ENCODE data around the gene RNF186.
"Not testable (repeated sequence)": the region's sequence is repeated elsewhere in the genome, so short reads cannot be mapped to it uniquely, and the experiment has no call there.

The RNF186 gene

DNA sequence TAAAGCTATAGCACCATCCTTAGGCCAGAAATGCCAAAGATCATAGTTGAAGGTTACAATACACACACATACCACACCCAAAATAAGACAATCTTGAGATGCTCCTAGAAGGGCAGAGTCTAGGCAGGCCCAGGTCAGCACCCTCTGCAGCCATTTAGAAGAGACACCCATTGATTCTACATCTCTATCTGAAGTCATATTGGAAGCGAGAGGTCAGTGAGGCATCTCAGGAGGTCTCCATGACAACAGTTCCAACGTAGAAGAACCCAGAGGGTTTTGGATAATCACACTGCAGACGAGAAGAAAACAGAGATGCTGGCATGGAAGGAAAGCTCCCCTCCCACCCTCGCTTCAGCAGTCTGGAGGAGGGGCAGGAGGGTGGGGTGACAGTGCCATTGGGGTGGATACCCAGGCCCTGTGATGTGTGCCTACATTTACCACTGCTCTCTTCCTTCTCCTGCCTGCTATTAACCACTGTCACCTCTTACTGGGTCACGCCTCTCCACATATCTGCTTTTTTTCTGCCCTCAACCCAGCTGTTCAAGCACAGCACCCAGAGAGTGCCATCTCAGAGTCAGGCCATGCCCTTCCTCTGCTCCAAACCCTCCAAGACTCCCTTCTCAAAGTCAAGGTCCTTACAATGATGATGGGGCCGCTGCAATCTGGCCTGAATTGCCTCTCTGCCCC lies 21.6 kb downstream of the RNF186 start:
- DNase-seq (ENCODE audit: low spot score): no peak

DNA sequence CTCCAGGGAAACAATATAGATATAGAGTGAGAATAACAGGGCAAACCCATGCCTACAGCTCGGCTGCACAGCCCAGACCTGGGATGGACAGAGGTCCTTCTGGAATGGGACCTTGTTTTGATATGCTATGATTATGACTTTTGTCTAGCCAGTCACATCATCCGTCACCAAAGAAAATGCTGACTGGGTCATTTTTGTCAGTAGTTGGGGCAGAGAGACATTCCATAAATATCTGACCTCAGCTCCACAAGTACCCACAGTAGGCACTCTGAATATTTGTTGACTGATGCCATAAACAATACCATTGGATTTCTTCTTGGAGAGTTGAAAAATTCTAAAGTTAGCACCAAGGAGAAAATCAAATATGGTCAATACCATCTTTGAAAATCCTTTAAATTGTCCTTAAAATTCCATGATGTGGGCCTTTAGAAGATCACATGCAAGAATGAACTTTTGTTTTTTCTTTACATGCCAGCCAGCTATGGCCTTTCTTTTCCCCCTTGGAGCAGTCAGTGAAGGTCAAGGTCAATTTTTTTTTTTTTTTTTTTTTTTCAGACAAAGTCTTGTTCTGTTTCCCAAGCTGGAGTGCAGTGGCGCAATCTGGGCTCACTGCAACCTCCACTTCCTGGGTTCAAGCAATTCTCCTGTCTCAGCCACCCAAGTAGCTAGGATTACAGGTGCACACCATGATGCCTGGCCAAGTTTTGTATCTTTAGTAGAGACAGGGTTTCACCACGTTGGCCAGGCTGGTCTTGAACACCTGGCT lies 22.7 kb downstream of the RNF186 start:
- DNase-seq (ENCODE audit: low spot score): no peak

DNA sequence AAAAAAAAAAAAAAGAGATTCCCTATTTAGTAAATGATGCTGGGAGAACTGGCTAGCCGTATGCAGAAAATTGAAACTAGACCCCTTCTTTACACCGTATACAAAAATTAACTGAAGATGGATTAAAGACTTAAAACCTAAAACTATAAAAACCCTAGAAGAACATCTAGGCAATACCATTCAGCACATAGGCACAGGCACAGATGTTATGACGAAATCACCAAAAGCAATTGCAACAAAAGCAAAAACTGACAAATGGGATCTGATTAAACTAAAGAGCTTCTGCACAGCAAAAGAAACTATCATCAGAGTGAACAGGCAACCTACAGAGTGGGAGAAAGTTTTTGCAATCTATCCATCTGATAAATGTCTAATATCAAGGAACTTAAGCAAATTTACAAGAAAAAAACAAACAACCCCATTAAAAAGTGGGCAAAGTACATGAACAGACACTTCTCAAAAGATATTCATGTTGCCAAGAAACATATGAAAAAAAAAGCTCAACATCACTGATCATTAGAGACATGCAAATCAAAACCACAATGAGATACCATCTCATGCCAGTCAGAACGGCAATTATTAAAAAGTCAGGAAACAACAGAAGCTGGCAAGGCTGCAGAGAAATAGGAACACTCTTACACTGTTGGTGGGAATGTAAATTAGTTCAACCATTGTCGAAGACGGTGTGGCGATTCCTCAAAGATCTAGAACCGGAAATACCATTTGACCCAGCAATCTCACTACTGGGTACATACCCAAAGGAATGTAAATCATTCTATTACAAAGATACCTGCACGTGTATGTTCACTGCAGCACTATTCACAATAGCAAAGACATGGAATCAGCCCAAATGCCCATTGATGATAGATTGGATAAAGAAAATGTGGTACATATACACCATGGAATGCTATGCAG lies 24.8 kb downstream of the RNF186 start:
- DNase-seq (ENCODE audit: low spot score): not testable (repeated sequence)

DNA sequence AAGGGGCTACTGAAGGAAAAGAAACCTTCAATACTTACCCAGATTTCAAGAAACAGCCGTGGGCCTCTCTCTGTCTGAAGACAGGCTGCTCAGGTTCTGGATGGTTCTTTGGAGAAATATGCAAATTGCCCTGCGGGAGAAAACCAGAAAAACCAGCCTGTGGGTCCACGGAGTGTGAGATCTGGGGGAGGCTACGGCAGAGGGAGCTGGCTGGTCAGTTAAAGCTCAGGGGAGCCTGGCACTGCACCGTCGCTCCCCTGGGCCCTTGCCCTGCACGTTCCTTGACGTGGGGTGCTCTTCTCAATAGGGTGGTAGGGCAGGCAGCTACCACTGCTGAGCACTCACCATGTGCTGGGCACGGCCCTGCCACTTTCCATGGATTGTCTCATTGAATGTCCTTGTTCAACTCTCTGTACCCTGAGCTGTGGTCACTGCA lies 28.1 kb downstream of the RNF186 start:
- no peak for DNase-seq (ENCODE audit: low spot score)

DNA sequence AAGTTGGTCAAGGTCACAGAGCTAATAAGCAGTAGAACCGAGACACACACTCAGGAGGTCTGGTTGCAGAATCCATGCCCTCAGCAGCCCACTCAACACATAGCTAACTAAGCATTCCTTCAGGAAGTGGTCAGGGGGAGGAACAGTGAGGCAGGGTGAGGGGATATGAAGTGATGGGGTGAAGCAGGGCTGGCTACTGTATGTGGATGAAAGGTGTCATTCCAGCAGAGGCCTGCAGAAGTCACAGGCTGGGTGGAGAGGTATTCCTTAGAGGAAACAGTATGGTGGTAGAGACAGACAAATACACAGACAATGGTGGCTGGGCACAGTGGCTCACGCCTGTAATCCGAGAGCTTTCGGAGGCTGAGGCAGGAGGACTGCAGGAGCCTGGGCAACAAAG lies 29.4 kb downstream of the RNF186 start:
- DNase-seq (ENCODE audit: low spot score): no peak

DNA sequence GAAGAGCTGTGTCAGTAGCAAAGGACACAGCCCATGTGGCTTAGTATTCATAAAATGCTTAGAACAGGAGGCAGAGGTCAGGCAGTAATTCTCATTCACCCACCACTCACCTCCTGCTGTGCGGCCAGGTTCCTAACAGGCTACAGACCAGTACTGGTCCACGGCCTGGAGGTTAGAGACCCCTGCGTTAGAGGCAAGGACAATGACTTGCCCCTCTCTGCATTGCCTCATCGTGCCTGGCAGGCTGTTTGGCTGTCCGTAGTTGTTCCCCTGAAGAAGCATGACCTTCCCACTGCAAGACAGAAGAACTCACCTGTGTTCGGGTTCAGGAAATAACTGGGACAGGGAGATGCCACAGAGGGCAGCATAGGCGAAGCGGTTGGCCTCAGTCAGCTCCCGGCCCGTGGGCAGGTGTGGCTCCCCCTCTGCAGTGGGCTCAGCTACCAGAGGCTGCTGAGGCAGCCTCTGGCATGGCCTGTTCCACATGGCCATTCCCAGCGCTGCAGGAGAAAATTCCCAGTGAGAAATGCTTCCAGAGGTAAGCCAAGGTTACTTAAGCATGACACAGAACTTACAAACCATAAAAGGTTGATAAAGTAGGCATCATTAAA lies 34.7 kb downstream of the RNF186 start:
- DNase-seq (ENCODE audit: low spot score): no peak

DNA sequence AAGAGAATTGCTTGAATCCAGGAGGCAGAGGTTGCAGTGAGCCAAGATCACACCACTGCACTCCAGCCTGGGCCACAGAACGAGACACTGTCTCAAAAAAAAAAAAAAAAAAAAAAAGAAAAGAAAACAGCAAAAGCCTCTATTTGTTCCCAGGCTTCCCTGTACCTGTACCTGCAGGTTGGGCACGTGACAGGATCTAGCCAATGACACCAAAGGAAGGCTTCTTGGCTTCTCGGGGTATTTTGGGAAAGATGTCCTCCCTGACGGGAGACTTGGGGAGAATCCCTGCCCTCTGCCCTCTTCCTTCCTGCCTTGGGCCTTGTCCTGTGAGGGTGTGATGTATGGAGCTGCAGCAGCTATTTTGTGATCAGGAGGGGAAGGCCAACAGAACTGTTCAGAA lies 38.1 kb downstream of the RNF186 start:
- no peak for DNase-seq (ENCODE audit: low spot score)

DNA sequence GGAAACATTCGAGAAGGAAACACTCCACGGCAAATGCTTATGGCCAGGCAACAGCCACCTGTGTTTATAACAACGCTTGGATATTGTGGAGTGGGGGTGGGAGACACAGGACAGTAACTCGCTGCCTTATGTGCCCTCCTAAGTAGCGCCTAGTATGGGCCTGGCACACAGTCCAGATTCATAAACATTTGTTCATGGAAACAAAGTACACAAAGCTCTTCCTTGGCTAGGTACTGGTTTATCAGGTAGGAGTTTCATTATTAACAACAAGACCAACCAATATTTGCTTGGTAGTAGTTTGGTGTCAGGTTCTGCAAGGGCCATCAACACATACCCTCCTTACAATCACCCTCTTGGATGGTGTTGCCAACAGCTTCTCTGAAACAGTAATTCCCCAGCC lies 38.8 kb downstream of the RNF186 start:
- DNase-seq (ENCODE audit: low spot score): no peak

DNA sequence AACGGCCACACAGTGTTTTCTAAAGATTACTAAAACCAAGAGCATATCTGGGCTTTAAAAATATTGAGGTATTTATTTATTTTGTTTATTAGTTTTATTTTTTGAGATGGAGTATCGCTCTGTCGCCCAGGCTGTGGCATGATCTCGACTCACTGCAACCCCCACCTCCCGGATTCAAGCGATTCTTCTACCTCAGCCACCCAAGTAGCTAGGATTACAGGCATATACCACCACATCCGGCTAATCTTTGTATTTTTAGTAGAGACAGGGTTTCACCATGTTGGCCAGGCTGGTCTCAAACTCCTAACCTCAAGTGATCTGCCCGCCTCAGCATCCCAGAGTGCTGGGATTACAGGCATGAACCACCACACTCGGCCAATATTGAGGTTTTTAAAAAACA lies 39.3 kb downstream of the RNF186 start:
- DNase-seq (ENCODE audit: low spot score): no peak

DNA sequence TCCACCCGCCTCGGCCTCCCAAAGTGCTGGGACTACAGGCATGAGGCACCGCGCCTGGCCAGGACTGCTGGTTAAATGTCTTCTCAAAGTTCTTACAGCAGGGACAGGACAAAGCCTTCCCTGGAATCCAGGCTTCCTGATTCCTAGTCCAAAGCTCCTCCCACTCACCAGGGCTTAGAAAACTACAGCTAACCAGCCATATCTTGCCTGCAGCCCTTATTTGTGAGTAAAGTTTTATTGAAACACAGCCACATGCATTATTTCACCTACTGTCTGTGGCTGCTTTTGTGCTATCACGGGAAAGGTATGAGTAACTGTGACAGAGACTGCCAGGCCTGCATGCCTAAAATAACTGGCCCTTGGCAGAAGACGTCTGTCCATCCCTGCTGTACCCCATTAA lies 39.8 kb downstream of the RNF186 start:
- no peak for DNase-seq (ENCODE audit: low spot score)

DNA sequence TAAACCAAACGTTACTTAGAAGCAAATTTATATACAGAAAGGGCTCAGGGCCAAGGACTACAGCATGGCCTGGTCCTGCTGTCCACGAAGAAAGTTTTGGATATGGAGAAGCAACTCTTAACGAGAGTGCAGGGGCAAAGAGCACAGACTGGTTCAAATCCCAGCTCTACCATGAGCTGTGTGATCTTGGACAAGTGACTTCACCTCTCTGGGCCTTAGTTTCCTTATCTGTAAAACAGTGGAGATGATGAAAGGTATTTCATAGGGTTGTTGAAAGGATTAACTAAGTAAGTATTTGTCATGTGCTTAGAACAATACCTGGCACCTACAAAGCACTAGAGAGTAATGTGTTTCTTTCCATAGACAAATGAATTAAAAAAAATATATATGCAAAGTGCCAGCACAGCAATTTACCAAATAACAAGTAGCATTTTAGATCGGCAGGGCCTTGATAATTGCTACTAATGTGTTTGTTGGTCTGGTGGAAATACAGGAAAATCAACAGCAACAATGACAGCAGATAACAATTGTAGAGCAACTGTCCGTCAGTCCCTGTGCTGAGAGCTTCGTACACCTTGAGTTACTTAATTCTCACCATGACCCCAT lies 40.8 kb downstream of the RNF186 start:
- no peak for DNase-seq (ENCODE audit: low spot score)

DNA sequence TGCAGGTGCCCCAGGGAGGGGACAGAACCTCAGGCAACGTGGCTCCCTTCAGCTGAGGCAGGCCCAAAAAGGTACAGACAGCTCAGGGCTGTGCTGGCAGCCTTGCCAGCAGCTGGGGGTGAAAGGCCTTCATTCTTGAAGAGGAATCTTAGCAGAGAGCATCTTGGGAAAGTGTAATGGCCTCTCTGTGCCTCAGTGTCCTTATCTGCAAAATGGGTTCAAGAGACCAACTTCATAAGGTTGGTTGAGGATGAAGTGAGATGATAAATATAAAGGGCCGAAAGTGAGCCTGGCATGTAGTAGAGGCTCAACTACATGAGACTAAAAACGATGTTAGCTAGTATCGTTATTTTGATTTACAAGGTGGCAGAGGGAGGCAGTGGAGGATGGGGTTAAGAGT lies 41.6 kb downstream of the RNF186 start:
- no peak for DNase-seq (ENCODE audit: low spot score)

DNA sequence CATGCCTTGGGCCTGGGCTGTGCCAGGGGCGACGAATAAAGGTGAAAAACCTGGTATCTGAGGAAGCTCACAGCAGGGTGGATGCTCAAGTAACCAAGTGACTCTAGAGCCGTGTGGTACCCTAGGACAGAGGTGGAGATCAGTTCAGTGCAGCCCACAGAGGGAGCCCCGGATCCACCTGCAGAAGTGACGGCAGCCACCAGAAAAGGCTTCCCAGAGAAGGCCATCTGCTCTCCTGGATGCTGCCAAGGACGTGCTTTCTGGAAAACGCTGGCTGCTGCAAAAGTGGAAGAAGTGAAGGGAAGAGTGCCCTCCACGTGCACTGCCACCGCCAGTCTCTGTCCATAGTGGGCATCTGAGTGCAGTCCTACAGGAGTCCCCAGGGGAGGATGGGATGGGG lies 43.0 kb downstream of the RNF186 start:
- no peak for DNase-seq (ENCODE audit: low spot score)

DNA sequence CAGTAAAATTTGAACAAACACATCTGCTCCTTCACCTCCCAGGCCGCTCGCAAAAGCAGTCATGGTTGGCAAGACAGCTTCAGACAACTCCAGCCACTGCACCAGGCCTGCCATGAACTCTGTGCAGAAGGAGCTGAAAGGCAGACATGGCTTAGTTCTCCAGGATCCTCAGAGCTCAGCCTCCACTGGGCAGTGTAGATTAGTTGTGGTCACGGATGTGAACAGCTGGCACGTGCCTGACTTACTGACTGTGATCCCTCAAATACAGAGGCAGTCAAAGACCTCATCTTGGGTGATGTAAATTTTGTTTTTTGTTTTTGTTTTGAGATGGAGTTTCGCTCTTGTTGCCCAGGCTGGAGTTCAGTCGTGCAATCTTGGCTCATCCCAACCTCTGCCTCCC lies 43.7 kb downstream of the RNF186 start:
- no peak for DNase-seq (ENCODE audit: low spot score)

DNA sequence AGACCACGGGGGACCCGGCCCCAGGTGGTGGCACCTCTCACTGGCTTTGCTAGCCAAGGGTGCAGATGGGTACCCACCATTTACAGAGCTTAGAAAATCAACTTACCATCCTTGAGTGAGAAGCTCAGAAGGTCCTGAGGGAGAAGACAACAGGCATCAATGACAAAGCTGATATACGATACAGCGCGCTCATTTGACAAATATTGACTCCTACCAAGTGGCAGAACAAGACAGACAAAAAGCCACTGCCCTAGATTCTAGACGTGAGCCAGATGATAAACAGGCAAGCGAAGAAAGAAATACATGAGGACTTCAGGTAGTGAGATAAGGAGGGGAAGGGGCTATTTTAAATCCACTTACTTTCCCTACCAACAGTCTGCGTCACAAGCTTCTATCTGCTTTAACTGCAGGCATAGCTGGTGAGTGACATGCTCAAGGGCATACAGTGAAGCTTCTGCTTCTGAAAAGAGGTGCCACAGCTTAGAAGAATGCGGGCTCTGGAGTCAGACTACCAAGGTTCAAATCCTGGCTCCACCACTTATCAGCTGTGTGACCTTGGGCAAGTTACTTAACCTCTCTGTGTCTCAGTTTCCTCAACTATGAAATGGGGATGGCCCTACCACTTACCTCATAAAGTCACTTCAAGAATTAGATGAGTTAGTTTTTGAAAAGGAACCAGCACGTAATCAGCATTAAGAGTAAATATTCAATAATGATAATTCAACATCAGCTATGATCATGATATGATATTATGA lies 44.5 kb downstream of the RNF186 start:
- no peak for DNase-seq (ENCODE audit: low spot score)

DNA sequence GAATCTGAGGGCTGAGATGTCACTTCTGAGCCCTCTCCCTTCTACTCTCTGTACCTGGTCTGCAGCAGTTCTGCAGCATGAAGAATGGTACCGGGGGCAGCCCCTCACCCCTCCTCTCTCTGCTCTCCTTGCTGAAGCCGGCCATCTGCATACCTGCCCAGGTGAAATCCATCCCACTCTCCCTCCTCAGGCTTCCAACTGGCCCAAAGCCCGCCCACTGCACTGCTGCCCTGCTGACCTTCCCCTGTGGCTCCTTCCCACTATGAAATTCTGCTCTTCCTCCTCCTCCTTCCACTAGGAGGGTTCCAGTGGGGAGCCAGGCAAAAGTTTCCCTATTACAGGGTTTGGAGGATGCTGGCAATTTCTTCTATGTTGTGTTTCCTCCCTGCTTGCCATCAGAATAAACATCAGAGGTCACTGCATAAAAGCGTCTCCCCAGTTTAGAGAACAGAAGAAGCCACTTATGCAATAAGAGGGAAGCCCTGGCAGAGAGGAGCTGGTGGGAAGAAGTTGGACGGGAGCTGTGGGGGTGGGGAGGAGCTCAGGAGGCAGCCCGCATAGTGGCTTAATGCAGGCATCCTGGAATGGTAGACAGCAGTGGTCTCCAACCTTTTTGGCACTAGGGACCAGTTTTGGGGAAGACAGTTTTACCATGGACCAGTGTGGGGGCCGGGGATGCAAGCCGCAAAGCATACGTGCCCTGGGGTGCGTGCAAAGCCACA lies 45.7 kb downstream of the RNF186 start:
- DNase-seq (ENCODE audit: low spot score): no peak

DNA sequence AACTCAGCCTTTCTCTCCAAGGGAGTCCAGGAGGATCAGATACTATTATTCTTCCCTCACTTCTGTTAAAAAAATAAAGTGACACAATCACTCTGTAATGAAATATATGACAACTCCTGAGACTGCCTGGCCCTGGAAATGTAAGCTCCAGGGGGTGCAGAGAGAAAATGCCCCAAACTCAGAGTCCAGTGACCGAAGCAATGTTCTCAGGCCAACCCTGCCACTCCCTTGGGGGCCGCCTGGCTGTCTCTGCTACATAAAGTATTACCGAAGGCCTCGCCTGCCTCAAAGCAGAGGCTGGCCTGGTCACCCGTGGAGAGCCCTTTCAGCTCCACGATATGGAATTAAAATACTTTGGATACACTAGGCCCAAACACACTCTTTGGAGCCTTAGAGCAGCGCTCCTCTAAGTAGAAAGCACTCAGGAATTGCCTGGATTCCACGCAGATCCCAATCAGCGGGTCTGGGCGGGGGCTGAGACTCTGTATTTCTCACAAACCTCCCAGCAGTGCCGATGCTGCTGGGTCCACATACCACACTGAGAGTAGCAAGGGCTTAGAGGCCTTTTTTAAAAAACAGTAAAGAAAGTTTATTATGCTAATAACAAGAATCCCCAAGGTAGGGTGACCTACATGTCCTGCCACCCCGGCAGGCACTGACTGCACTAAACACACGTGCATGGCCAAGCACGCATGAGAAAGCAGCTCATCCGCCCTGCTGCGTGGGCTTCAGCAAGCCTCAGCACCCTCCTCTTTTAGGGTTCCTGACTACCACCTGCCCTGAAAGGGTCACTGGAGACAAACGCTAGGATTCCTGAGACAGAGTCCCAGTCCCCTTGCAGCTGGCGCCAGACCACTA lies 46.5 kb downstream of the RNF186 start:
- DNase-seq (ENCODE audit: low spot score): no peak

DNA sequence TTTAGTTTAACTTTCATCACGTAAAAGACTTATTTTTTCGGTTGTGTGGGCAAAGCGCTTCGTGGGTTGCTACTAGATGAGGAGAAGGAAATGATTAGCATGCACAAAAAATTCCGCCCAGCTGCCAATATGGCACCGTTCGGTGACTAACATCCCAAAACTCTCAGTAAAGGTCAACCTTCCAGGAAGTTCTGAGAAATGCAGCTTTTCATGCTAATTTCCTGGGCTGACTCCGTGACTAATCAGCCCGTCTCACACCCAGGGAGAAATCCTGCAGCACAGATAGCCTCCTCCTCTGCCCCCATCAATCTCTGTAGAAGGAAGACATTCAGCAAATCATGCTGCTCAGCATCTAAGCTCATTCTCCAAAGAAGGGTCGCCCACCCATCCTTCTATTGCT lies 49.5 kb downstream of the RNF186 start:
- DNase-seq (ENCODE audit: low spot score): peak; percentile 96

DNA sequence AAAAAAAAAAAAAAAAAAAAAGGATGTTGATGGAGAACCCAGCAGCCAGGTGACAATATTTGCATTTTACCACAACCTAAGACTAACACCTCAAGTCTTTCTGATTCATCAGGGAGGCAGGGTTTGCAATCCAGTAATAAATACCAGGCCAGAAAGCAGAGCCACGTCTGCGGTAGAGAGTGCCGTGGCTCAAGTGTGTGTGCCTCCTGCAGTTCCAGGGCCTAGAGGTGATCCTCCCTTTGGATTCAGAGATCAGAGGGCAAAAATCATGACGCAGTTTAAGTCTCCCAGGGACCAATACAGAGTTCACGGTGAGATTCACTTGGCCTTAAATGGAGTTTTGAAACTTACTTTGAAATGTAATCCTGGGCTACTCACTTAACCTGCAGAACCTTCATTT lies 50.2 kb downstream of the RNF186 start:
- DNase-seq (ENCODE audit: low spot score): no peak
